Measurements from ENCODE around the gene PDK2. TPM values are rescaled to one million over a fixed set of nuclear protein-coding genes. Genes with fewer than 3 reads are reported as not detected.

Gene PDK2
- total and polyA plus RNA-seq, 9 of the 15 experiments (the other 6 are each of a cell fraction or from before 2014, with no cell fraction given) = 0.03 to 2.5 (median 1.4) TPM

- TF ChIP-seq YY1 (IDR thresholded peaks at IDR 0.05; ENCODE audit: borderline replicate concordance in 1 of 3, control insufficient read depth in 1 of 3, extremely low read depth in 1 of 3, insufficient read depth in 3 of 3, insufficient read length in 1 of 3, insufficient replicate concordance in 2 of 3, low read depth in 1 of 3, low read length in 2 of 3) (no peak), NRF1 (conservative IDR thresholded peaks at IDR 0.05 in 1 of 2, IDR thresholded peaks at IDR 0.05 in 1 of 2) (no peak), NCOA6 (IDR thresholded peaks at IDR 0.05) (no peak), EP400 (IDR thresholded peaks at IDR 0.05) (no peak), GABPB1 (CRISPR knock-in tag; IDR thresholded peaks at IDR 0.05) (no peak), ZNF217 (CRISPR knock-in tag; IDR thresholded peaks at IDR 0.05) (no peak), HCFC1 (IDR thresholded peaks at IDR 0.05; ENCODE audit: low read depth, low read length) (no peak), ZBTB8A (IDR thresholded peaks at IDR 0.05; ENCODE audit: partially characterized antibody) (no peak), IRF1 (CRISPR knock-in tag; IDR thresholded peaks at IDR 0.05; ENCODE audit: borderline replicate concordance) (no peak), MAFF (IDR thresholded peaks at IDR 0.05; ENCODE audit: low read length) (no peak), ZNF780A (CRISPR knock-in tag; IDR thresholded peaks at IDR 0.05) (no peak)
Measured at GRCh38 chr17:50125420-50125997, 30.4 kb downstream of the PDK2 start (continued).

Measured in K562 (cell line).